GM23338 (cell line): ENCODE results near the gene CECR2. TPM values are rescaled to one million over a fixed set of nuclear protein-coding genes. Genes with fewer than 3 reads are reported as not detected.

ENCODE experiments used
- ATAC-seq: fragments of 200-7000 bp; cut with Tn5 transposase; 3 replicates; pipeline ENCODE4 v1.9.1; 2020
- DNase-seq: peaks from one replicate; pipeline ENCODE4 v3.0.0-alpha.2; 2015; ENCODE audit warnings: low spot score
- H2AFZ ChIP-seq: fragments of 200-600 bp; sonication (generic); 2 replicates; pipeline ENCODE4 v1.8.0; 2016; ENCODE audit warnings: antibody characterized with exemption, mild to moderate bottlenecking, moderate library complexity
- H3F3A ChIP-seq: fragments of 200-600 bp; sonication (generic); replicated peaks from 2 replicates; pipeline ENCODE4 v1.8.0; 2017; ENCODE audit warnings: antibody characterized with exemption, mixed run types, low read depth
- H3K27ac ChIP-seq: fragments of 200-600 bp; sonication (generic); 2 replicates; pipeline ENCODE4 v1.6.1; 2016; ENCODE audit warnings: low read depth
- H3K27me3 ChIP-seq: fragments of 200-600 bp; sonication (generic); 2 replicates; pipeline ENCODE4 v1.8.0; 2016; ENCODE audit warnings: mild to moderate bottlenecking, mixed run types, moderate library complexity; ENCODE audit not compliant: insufficient read depth
- H3K36me3 ChIP-seq: fragments of 200-600 bp; sonication (generic); 2 replicates; pipeline ENCODE4 v1.8.0; 2016; ENCODE audit warnings: mild to moderate bottlenecking; ENCODE audit not compliant: insufficient read depth
- H3K4me1 ChIP-seq: fragments of 200-600 bp; sonication (generic); 2 replicates; pipeline ENCODE4 v1.8.0; 2016; ENCODE audit warnings: mild to moderate bottlenecking, moderate library complexity; ENCODE audit not compliant: insufficient read depth
- H3K4me2 ChIP-seq: fragments of 200-600 bp; sonication (generic); 2 replicates; pipeline ENCODE4 v1.7.1; 2017; ENCODE audit warnings: mixed run types
- H3K4me3 ChIP-seq: fragments of 200-600 bp; sonication (generic); 2 replicates; pipeline ENCODE4 v1.6.1; 2016; ENCODE audit warnings: mixed run types
- H3K79me2 ChIP-seq: fragments of 200-600 bp; sonication (generic); replicated peaks from 2 replicates; pipeline ENCODE4 v1.8.0; 2017; ENCODE audit warnings: mild to moderate bottlenecking; ENCODE audit not compliant: insufficient read depth
- H3K9me2 ChIP-seq: fragments of 200-600 bp; sonication (generic); 2 replicates; pipeline ENCODE4 v1.8.0; 2017; ENCODE audit not compliant: insufficient read depth
- H4K20me1 ChIP-seq: fragments of 200-600 bp; sonication (generic); replicated peaks from 2 replicates; pipeline ENCODE4 v1.8.0; 2017; ENCODE audit warnings: mild to moderate bottlenecking; ENCODE audit not compliant: insufficient read depth
- H3K27ac Mint-ChIP-seq: 2 replicates; pipeline ENCODE4 v1.8.0; 2020; ENCODE audit warnings: inconsistent platforms, mild to moderate bottlenecking, moderate library complexity, mixed read lengths
- H3K27me3 Mint-ChIP-seq: 3 replicates; pipeline ENCODE4 v1.8.0; 2022; ENCODE audit warnings: low read depth, mild to moderate bottlenecking, moderate library complexity, mixed read lengths, inconsistent platforms; ENCODE audit not compliant: insufficient read depth, poor library complexity
- H3K36me3 Mint-ChIP-seq: 3 replicates; pipeline ENCODE4 v1.8.0; 2021; ENCODE audit warnings: low read depth, mild to moderate bottlenecking, inconsistent platforms, moderate library complexity, mixed read lengths
- H3K4me1 Mint-ChIP-seq: 3 replicates; pipeline ENCODE4 v1.8.0; 2020; ENCODE audit warnings: mild to moderate bottlenecking, inconsistent platforms, mixed read lengths
- H3K4me3 Mint-ChIP-seq: 3 replicates; pipeline ENCODE4 v1.8.0; 2021; ENCODE audit warnings: moderate library complexity, mild to moderate bottlenecking, inconsistent platforms, mixed read lengths
- H3K9me3 Mint-ChIP-seq: 3 replicates; pipeline ENCODE4 v1.8.0; 2020; ENCODE audit warnings: moderate library complexity, mild to moderate bottlenecking, inconsistent platforms, mixed read lengths
- CREB1 ChIP-seq: fragments of 250-450 bp; sonication (Bioruptor Pico); IDR thresholded peaks from 2 replicates; pipeline ENCODE4 v1.5.0; 2020; ENCODE audit warnings: low read depth, mild to moderate bottlenecking, moderate library complexity
- CTCF ChIP-seq, 2 experiments: fragments of 200-600 bp in 1 of 2; sonication (generic) in 1 of 2; conservative IDR thresholded peaks; 2 replicates each; pipeline versions ENCODE4 v1.5.1 to v1.6.1; 2016 to 2017; ENCODE audit warnings: antibody characterized with exemption in 2 of 2, low read depth in 2 of 2, mild to moderate bottlenecking in 2 of 2, moderate library complexity in 1 of 2
- ETS1 ChIP-seq: IDR thresholded peaks from 2 replicates; pipeline ENCODE4 v1.6.1; 2016; ENCODE audit warnings: antibody characterized with exemption
- EZH2 ChIP-seq: fragments of 200-600 bp; sonication (generic); IDR thresholded peaks from one replicate; pipeline ENCODE4 v1.8.0; 2017; ENCODE audit warnings: antibody characterized with exemption, mild to moderate bottlenecking, low read depth; ENCODE audit not compliant: unreplicated experiment
- EZH2phosphoT487 ChIP-seq: fragments of 200-600 bp; sonication (generic); IDR thresholded peaks from one replicate; pipeline ENCODE4 v1.8.1; 2018; ENCODE audit warnings: antibody characterized with exemption; ENCODE audit not compliant: unreplicated experiment
- JUNB ChIP-seq: IDR thresholded peaks from one replicate; pipeline ENCODE4 v1.6.1; 2016; ENCODE audit warnings: antibody characterized with exemption; ENCODE audit not compliant: unreplicated experiment
- NANOG ChIP-seq: IDR thresholded peaks from 2 replicates; pipeline ENCODE4 v1.6.1; 2016; ENCODE audit warnings: antibody characterized with exemption, borderline replicate concordance
- POLR2AphosphoS5 ChIP-seq: IDR thresholded peaks from 2 replicates; pipeline ENCODE4 v1.6.1; 2016; ENCODE audit warnings: antibody characterized with exemption, low read depth
- REST ChIP-seq: IDR thresholded peaks from one replicate; pipeline ENCODE4 v1.6.1; 2018; ENCODE audit warnings: antibody characterized with exemption; ENCODE audit not compliant: unreplicated experiment
- ZNF114 ChIP-seq: fragments of 250-450 bp; sonication (Bioruptor Pico); IDR thresholded peaks from 2 replicates; pipeline ENCODE4 v1.5.0; 2020; ENCODE audit warnings: mild to moderate bottlenecking, moderate library complexity
- ZNF331 ChIP-seq: fragments of 250-450 bp; sonication (Bioruptor Pico); IDR thresholded peaks from 2 replicates; pipeline ENCODE4 v1.5.0; 2020; ENCODE audit warnings: low read depth, mild to moderate bottlenecking, moderate library complexity
- ZNF462 ChIP-seq: fragments of 250-450 bp; sonication (Bioruptor Pico); IDR thresholded peaks from 2 replicates; pipeline ENCODE4 v1.5.0; 2020; ENCODE audit warnings: mild to moderate bottlenecking, moderate library complexity
- polyA plus RNA-seq: library from polyadenylated mRNA; unstranded; fragments of >200 nt; fragmentation: Nextera tagmentation; extraction: Ambion mirVana; gene quantifications from 2 replicates; pipeline ENCODE4 v1.2.1, GENCODE V29; 2016
- total RNA-seq: library from RNA; depleted of rRNA; stranded (reverse); fragments of >200 nt; shearing (Covaris generic); gene quantifications from 2 replicates; pipeline ENCODE4 v1.2.3, GENCODE V29; 2014

The CECR2 gene
- total and polyA plus RNA-seq, 2 experiments from 2014 or later: 18.4 to 110 TPM

GRCh38 chr22:17357688-17358087 is 11.6 kb upstream of the CECR2 start:
- Mint-ChIP-seq H3K4me3 (no peak overlapping the region), H3K36me3 (no peaks in the 10 kb centered on the region), H3K9me3 (no peaks in the 10 kb centered on the region; the same call in 2 of the 3 replicates), H3K27ac (no peak overlapping the region), H3K27me3 (no peaks in the 10 kb centered on the region), H3K4me1 (peaks cover 2% of the 10 kb centered on the region; the same call in 1 of the 3 replicates)
- H3K4me2 ChIP-seq: no peak overlapping the region
- no peaks in the 10 kb centered on the region for H3K27me3 ChIP-seq
- H3K79me2 ChIP-seq: no peaks in the 10 kb centered on the region
- no peak overlapping the region for H3K27ac ChIP-seq
- H3K4me1 ChIP-seq: no peaks in the 10 kb centered on the region
- no peak for ATAC-seq
- no peaks in the 10 kb centered on the region for H3F3A ChIP-seq
- no peak overlapping the region for H3K4me3 ChIP-seq
- H3K36me3 ChIP-seq: no peaks in the 10 kb centered on the region
- no peaks in the 10 kb centered on the region for H3K9me2 ChIP-seq
- TF ChIP-seq POLR2AphosphoS5 (no peak), ZNF114 (CRISPR knock-in tag) (no peak), CREB1 (CRISPR knock-in tag) (no peak), ZNF331 (CRISPR knock-in tag) (no peak), EZH2phosphoT487 (no peak), ZNF462 (no peak), CTCF (conservative IDR thresholded peaks at IDR 0.05; ENCODE audit: low read depth in 2 of 2) (no peak), JUNB (no peak), EZH2 (no peak), NANOG (no peak), REST (no peak), ETS1 (no peak)
- peak overlapping the region; percentile 23; the same call in 1 of the 2 replicates for H2AFZ ChIP-seq
- no peak for DNase-seq
- H4K20me1 ChIP-seq: no peaks in the 10 kb centered on the region
